Measurements from ENCODE around the gene HIVEP2. TPM values are rescaled to one million over a fixed set of nuclear protein-coding genes. Genes with fewer than 3 reads are reported as not detected.

Gene HIVEP2
- total RNA-seq, 3 donors from 2014 or later: 34.9 to 40.9 (median 36.3) TPM

DNA sequence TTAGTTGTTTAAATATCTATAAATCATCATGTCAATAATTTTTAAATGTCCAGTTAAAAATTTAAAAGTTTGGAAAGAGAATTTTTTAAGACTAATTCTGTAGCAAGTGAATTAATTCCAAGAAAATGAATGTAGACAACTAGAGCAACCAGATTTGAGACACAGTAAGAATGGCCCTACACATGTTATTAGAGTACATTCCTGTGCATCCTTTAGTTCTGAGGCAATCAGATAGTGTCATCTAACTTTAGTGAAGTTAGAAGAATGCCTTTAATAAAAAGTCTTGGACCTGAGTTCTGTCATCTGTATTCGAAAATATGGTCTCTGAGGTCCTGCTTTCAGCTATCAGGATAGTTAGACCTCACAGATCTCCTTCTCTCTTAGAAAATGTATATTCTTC, 63.7 kb downstream of the HIVEP2 start:
- DNase-seq (no peak), ATAC-seq (no peak)
- no peaks in the 10 kb centered on the region for H3K27me3 Mint-ChIP-seq (ENCODE audit: low read depth)
- no peaks in the 10 kb centered on the region for H3K9me3 Mint-ChIP-seq
- H3K4me1 Mint-ChIP-seq (ENCODE audit: low read depth): peaks cover 86% of the 10 kb centered on the region
- no peak overlapping the region for H3K4me3 Mint-ChIP-seq
- H3K36me3 Mint-ChIP-seq (ENCODE audit: insufficient read depth): peaks cover 49% of the 10 kb centered on the region

- H3K27me3 Mint-ChIP-seq (ENCODE audit: low read depth): no peaks in the 10 kb centered on the region
- H3K4me1 Mint-ChIP-seq (ENCODE audit: low read depth): peaks cover 87% of the 10 kb centered on the region
- H3K36me3 Mint-ChIP-seq (ENCODE audit: insufficient read depth): peaks cover 58% of the 10 kb centered on the region
These were observed 64.8 kb downstream of the HIVEP2 start for GRCh38 chr6:142880201-142880600.

DNA sequence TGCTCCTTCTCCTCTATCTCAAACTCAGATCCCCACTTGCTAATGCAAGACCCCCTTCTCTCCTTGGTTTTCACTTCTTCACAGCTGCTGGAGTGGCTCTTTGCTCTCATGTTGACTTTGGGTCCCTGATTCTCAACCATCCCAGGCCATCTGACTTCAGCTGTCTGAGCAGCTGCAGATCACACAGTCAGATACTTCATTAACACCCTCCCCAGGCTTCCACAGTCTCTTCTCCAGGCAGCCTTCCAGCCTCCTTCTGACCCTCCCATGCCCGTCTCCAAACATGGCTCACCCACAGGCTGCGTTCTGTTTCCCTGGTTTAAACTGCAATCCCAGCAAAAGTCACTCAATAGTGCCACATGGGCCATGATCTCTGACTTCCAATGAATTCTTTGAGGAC, 65.4 kb downstream of the HIVEP2 start:
- no peak overlapping the region for H3K4me3 Mint-ChIP-seq
- no peaks in the 10 kb centered on the region for H3K27me3 Mint-ChIP-seq (ENCODE audit: low read depth)
- H3K36me3 Mint-ChIP-seq (ENCODE audit: insufficient read depth): peaks cover 65% of the 10 kb centered on the region
- no peak for DNase-seq
- H3K4me1 Mint-ChIP-seq (ENCODE audit: low read depth): peaks cover 91% of the 10 kb centered on the region
- no peaks in the 10 kb centered on the region for H3K9me3 Mint-ChIP-seq
- ATAC-seq: no peak

More at GRCh38 chr6:142880201-142880600, 64.8 kb downstream of the HIVEP2 start:
- no peaks in the 10 kb centered on the region for H3K9me3 Mint-ChIP-seq
- DNase-seq: no peak
- no peak overlapping the region for H3K4me3 Mint-ChIP-seq
- ATAC-seq: no peak

GRCh38 chr6:142879076-142879475, 65.9 kb downstream of the HIVEP2 start:
- Mint-ChIP-seq H3K27me3 (ENCODE audit: low read depth) (no peaks in the 10 kb centered on the region), H3K4me3 (no peak overlapping the region), H3K4me1 (ENCODE audit: low read depth) (peaks cover 90% of the 10 kb centered on the region), H3K9me3 (no peaks in the 10 kb centered on the region), H3K36me3 (ENCODE audit: insufficient read depth) (peaks cover 68% of the 10 kb centered on the region)
- DNase-seq (no peak), ATAC-seq (peak in 1 of 2 donors; percentile 9)

DNA sequence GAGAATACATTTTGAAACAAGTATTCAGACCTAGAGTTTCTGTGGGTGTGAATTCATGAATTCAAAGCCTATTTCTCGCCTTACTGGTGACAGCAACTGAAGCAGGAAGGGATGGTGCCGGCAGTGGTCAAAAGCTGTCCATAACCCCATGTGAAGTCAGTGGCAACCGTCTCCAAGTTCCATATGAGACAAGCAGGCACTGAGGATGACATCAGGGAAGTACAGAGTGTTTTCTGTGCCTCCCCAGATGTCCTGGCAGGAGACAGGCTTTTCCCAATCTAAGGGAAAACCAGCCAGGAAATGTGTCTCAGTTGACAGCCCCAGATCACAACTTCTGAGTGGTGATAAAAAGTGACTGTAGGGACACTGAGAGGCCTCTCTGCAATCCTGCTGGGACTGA, 66.6 kb downstream of the HIVEP2 start:
- H3K27me3 Mint-ChIP-seq (ENCODE audit: low read depth): no peaks in the 10 kb centered on the region
- ATAC-seq (peak; percentile 24 to 41), DNase-seq (no peak)
- H3K4me3 Mint-ChIP-seq: no peak overlapping the region
- H3K9me3 Mint-ChIP-seq: no peaks in the 10 kb centered on the region
- peaks cover 91% of the 10 kb centered on the region for H3K4me1 Mint-ChIP-seq (ENCODE audit: low read depth)
- peaks cover 69% of the 10 kb centered on the region for H3K36me3 Mint-ChIP-seq (ENCODE audit: insufficient read depth)

- peak in 1 of 2 donors; percentile 22 for ATAC-seq
- DNase-seq: no peak
- Mint-ChIP-seq H3K36me3 (ENCODE audit: insufficient read depth) (peaks cover 50% of the 10 kb centered on the region), H3K9me3 (no peaks in the 10 kb centered on the region), H3K27me3 (ENCODE audit: low read depth) (no peaks in the 10 kb centered on the region), H3K4me3 (peak overlapping the region; percentile 1), H3K4me1 (ENCODE audit: low read depth) (peaks cover 90% of the 10 kb centered on the region)
These were observed 70.3 kb downstream of the HIVEP2 start for GRCh38 chr6:142874676-142875075.

DNA sequence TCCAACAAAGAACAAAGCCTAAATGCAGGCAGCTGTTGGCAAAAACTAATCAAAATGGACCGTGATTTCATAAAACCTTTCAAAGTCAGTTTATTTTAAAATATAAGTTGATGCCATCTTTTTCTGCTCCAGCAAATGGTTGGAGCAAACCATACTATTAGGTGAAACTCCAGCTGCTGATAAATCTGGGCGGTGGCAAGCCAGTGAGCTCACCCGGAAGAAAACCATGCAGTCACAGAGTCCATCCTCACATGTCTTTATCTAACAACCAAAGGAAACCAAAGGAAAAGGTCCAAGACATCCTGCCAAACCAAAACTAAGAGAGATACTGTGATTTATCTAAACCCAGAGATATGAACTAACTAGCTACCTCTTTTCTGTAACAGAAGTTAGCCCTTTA, 72.6 kb downstream of the HIVEP2 start:
- DNase-seq (no peak), ATAC-seq (no peak)
- H3K9me3 Mint-ChIP-seq: no peaks in the 10 kb centered on the region
- peaks cover 84% of the 10 kb centered on the region for H3K4me1 Mint-ChIP-seq (ENCODE audit: low read depth)
- H3K27me3 Mint-ChIP-seq (ENCODE audit: low read depth): no peaks in the 10 kb centered on the region
- H3K4me3 Mint-ChIP-seq: no peak overlapping the region
- H3K36me3 Mint-ChIP-seq (ENCODE audit: insufficient read depth): peaks cover 34% of the 10 kb centered on the region

DNA sequence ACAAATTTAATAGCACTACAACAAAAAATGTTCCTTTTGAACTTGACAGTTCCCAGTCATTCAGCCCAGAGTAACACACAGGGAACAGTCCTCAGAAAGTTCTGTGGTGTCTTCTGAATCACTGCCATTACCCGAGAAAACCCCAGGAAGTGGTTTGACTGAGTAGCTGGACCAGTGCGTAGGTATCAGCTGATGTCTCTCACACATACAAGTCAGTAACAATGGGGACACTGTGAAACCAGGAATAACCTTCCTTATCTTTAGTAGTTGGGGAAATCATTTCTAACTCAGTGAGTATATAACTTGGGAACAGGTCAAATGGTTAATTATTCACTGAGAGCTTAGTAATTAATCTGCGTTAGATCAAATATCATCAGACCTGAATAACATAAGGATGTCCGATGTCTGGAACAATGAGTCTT, 73.1 kb downstream of the HIVEP2 start:
- ATAC-seq (peak; percentile 96), DNase-seq (peak; percentile 56)
- Mint-ChIP-seq H3K36me3 (ENCODE audit: insufficient read depth) (peaks cover 31% of the 10 kb centered on the region), H3K4me1 (ENCODE audit: low read depth) (peaks cover 85% of the 10 kb centered on the region), H3K4me3 (peak overlapping the region; percentile 42), H3K9me3 (no peaks in the 10 kb centered on the region), H3K27me3 (ENCODE audit: low read depth) (no peaks in the 10 kb centered on the region)

- Mint-ChIP-seq H3K9me3 (no peaks in the 10 kb centered on the region), H3K4me3 (peak overlapping the region; percentile 46), H3K4me1 (ENCODE audit: low read depth) (peaks cover 90% of the 10 kb centered on the region), H3K36me3 (ENCODE audit: insufficient read depth) (peaks cover 27% of the 10 kb centered on the region), H3K27me3 (ENCODE audit: low read depth) (no peaks in the 10 kb centered on the region)
- no peak for ATAC-seq
- no peak for DNase-seq
These were observed 74.1 kb downstream of the HIVEP2 start for GRCh38 chr6:142870787-142871415.

DNA sequence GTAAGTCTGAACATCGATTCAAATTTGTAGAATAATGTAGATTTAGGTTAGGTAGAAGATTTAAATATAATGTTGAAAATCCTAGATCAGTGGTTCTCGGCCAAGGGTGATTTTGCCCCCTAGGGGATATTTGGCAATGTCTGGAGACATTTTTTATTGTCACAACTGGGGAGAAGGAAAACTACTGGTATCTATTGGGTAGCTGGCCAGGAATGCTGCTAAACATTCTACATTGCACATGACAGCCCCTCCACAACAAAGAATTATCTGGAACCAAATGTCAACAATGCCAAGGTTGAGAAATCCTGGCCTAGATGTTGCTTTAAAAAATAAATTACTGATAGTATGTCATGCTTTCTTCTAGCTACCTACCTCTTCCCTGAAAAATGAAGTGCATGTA, 76.1 kb downstream of the HIVEP2 start:
- Mint-ChIP-seq H3K4me3 (no peak overlapping the region), H3K9me3 (no peaks in the 10 kb centered on the region), H3K4me1 (ENCODE audit: low read depth) (peaks cover 88% of the 10 kb centered on the region), H3K36me3 (ENCODE audit: insufficient read depth) (peaks cover 12% of the 10 kb centered on the region), H3K27me3 (ENCODE audit: low read depth) (no peaks in the 10 kb centered on the region)
- DNase-seq (no peak), ATAC-seq (no peak)

- H3K27me3 Mint-ChIP-seq (ENCODE audit: low read depth): no peaks in the 10 kb centered on the region
- H3K4me3 Mint-ChIP-seq: peak overlapping the region; percentile 47
- H3K4me1 Mint-ChIP-seq (ENCODE audit: low read depth): peaks cover 88% of the 10 kb centered on the region
- peak; percentile 23 to 47 for ATAC-seq
- DNase-seq: no peak
- no peaks in the 10 kb centered on the region for H3K9me3 Mint-ChIP-seq
- H3K36me3 Mint-ChIP-seq (ENCODE audit: insufficient read depth): peaks cover 11% of the 10 kb centered on the region
These were observed 76.8 kb downstream of the HIVEP2 start for GRCh38 chr6:142867988-142868812.

- peaks cover 80% of the 10 kb centered on the region for H3K4me1 Mint-ChIP-seq (ENCODE audit: low read depth)
- peaks cover 9% of the 10 kb centered on the region for H3K36me3 Mint-ChIP-seq (ENCODE audit: insufficient read depth)
- DNase-seq (no peak), ATAC-seq (no peak)
- no peaks in the 10 kb centered on the region for H3K9me3 Mint-ChIP-seq
- H3K27me3 Mint-ChIP-seq (ENCODE audit: low read depth): no peaks in the 10 kb centered on the region
- H3K4me3 Mint-ChIP-seq: peak overlapping the region; percentile 47
These were observed 77.6 kb downstream of the HIVEP2 start for GRCh38 chr6:142867355-142867801.

DNA sequence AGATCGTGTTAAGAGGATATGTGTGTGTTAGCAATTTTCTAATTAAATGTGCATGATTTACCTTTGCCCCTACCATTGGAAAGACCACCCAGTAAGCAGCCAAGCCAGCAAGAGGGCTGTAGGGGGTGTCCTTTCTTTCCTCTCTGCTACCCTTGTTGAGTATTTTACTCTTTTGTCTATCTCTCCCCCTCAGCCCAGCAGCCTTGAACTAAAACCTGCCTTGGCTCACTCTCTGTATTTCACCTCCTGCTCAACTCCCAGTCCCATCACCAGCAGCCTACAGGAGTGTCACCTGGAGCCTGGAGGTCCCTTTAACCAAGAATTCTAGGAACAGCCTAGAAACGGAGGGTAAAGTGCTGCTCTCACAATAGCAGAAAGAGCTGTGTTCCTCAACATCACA, 81.0 kb downstream of the HIVEP2 start:
- H3K36me3 Mint-ChIP-seq (ENCODE audit: insufficient read depth): peaks cover 9% of the 10 kb centered on the region
- DNase-seq (no peak), ATAC-seq (no peak)
- no peaks in the 10 kb centered on the region for H3K27me3 Mint-ChIP-seq (ENCODE audit: low read depth)
- no peaks in the 10 kb centered on the region for H3K9me3 Mint-ChIP-seq
- H3K4me3 Mint-ChIP-seq: no peak overlapping the region
- peaks cover 75% of the 10 kb centered on the region for H3K4me1 Mint-ChIP-seq (ENCODE audit: low read depth)

- Mint-ChIP-seq H3K36me3 (ENCODE audit: insufficient read depth) (peaks cover 6% of the 10 kb centered on the region), H3K27me3 (ENCODE audit: low read depth) (no peaks in the 10 kb centered on the region), H3K4me3 (no peak overlapping the region), H3K4me1 (ENCODE audit: low read depth) (peaks cover 74% of the 10 kb centered on the region), H3K9me3 (no peaks in the 10 kb centered on the region)
- DNase-seq (no peak), ATAC-seq (no peak)
These were observed 83.3 kb downstream of the HIVEP2 start for GRCh38 chr6:142861711-142862110.

GRCh38 chr6:142860498-142860897, 84.5 kb downstream of the HIVEP2 start:
- H3K4me1 Mint-ChIP-seq (ENCODE audit: low read depth): peaks cover 74% of the 10 kb centered on the region
- peaks cover 7% of the 10 kb centered on the region for H3K36me3 Mint-ChIP-seq (ENCODE audit: insufficient read depth)
- H3K27me3 Mint-ChIP-seq (ENCODE audit: low read depth): no peaks in the 10 kb centered on the region
- H3K9me3 Mint-ChIP-seq: no peaks in the 10 kb centered on the region
- ATAC-seq: no peak
- peak overlapping the region; percentile 5 for H3K4me3 Mint-ChIP-seq
- no peak for DNase-seq
